ENCODE data around the gene DPF1. TPM values are rescaled to one million over a fixed set of nuclear protein-coding genes. Genes with fewer than 3 reads are reported as not detected.

DPF1 gene
- total RNA-seq, 4 donors from 2014 or later: 0.44 to 2.5 TPM; not detected in 2

DNA sequence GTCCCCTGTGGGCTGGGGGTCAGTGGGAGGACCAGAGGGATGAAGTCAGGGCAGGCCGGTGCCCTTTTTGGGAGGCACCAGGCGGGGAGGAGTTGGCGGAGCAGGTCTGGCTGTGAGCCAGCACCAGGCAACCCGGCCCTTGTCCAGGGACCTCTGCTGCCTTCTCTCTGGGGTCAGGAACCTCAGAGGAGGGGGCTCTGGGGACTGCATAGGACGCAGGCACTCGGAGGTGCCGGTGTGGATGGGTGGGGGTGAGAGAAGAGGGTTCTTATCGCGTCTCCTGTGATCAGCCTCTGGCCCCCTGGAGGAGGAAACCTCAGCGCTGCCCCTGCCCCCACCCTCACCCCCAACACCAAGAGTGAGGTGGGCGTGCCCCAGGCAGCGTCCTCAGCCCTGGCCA lies 16.5 kb downstream of the DPF1 start:
- WGBS, 2 donors: 70 to 83% methylated on average over 2 to 7 of the region's 12 CpGs
- no peak for DNase-seq
- Histone ChIP-seq H3K27ac (no peak overlapping the region), H3K27me3 (peaks cover 12 to 41% (median 14%) of the 10 kb centered on the region in 4 donors), H3K4me3 (no peak overlapping the region), H3K9me3 (no peaks in the 10 kb centered on the region), H3K4me1 (peaks cover 15 to 33% (median 23%) of the 10 kb centered on the region in 3 donors), H3K36me3 (peaks cover 0 to 52% (median 3%) of the 10 kb centered on the region in 3 donors)
- intact Hi-C loops (cut with DNase I): no loop called here
- no peak for TF ChIP-seq POLR2A (IDR thresholded peaks at IDR 0.05)
- TF ChIP-seq, protein P1, sequence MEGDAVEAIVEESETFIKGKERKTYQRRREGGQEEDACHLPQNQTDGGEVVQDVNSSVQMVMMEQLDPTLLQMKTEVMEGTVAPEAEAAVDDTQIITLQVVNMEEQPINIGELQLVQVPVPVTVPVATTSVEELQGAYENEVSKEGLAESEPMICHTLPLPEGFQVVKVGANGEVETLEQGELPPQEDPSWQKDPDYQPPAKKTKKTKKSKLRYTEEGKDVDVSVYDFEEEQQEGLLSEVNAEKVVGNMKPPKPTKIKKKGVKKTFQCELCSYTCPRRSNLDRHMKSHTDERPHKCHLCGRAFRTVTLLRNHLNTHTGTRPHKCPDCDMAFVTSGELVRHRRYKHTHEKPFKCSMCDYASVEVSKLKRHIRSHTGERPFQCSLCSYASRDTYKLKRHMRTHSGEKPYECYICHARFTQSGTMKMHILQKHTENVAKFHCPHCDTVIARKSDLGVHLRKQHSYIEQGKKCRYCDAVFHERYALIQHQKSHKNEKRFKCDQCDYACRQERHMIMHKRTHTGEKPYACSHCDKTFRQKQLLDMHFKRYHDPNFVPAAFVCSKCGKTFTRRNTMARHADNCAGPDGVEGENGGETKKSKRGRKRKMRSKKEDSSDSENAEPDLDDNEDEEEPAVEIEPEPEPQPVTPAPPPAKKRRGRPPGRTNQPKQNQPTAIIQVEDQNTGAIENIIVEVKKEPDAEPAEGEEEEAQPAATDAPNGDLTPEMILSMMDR (IDR thresholded peaks at IDR 0.05): no peak

GRCh38 chr19:38206928-38207327 lies 17.1 kb downstream of the DPF1 start:
- no peak for TF ChIP-seq POLR2A (IDR thresholded peaks at IDR 0.05)
- TF ChIP-seq, protein P1 (IDR thresholded peaks at IDR 0.05): no peak
- WGBS, 2 donors: 87 to 94% methylated on average over 14 to 16 of the region's 16 CpGs
- Histone ChIP-seq H3K36me3 (peaks cover 0 to 58% (median 3%) of the 10 kb centered on the region in 3 donors), H3K27ac (no peak overlapping the region), H3K9me3 (no peaks in the 10 kb centered on the region), H3K4me3 (no peak overlapping the region), H3K4me1 (peaks cover 15 to 32% (median 23%) of the 10 kb centered on the region in 3 donors), H3K27me3 (peaks cover 11 to 35% (median 13%) of the 10 kb centered on the region in 4 donors)
- intact Hi-C loops (cut with DNase I): no loop called here
- no peak for DNase-seq

GRCh38 chr19:38206006-38206745 lies 17.8 kb downstream of the DPF1 start:
- peaks cover 8 to 25% (median 17%) of the 10 kb centered on the region in 3 donors for H3K4me1 ChIP-seq
- WGBS, 2 donors: 80 to 83% methylated on average over 1 to 10 of the region's 36 CpGs
- H3K9me3 ChIP-seq: no peaks in the 10 kb centered on the region
- H3K27ac ChIP-seq: no peak overlapping the region
- no peak for DNase-seq
- H3K36me3 ChIP-seq: peaks cover 0 to 66% (median 3%) of the 10 kb centered on the region in 3 donors
- TF ChIP-seq POLR2A (IDR thresholded peaks at IDR 0.05): no peak
- TF ChIP-seq, protein P1 (IDR thresholded peaks at IDR 0.05): no peak
- intact Hi-C loops (cut with DNase I): no loop called here
- H3K27me3 ChIP-seq: peaks cover 3 to 27% (median 6%) of the 10 kb centered on the region in 4 donors
- H3K4me3 ChIP-seq: no peak overlapping the region

- intact Hi-C loops (cut with DNase I): no loop called here
- TF ChIP-seq POLR2A (IDR thresholded peaks at IDR 0.05): no peak
- TF ChIP-seq, protein P1 (IDR thresholded peaks at IDR 0.05): no peak
- Histone ChIP-seq H3K4me1 (peaks cover 7 to 10% (median 7%) of the 10 kb centered on the region in 3 donors), H3K27ac (no peak overlapping the region), H3K4me3 (no peak overlapping the region), H3K27me3 (peaks cover 0 to 13% (median 0%) of the 10 kb centered on the region in 4 donors), H3K36me3 (peaks cover 0 to 78% (median 3%) of the 10 kb centered on the region in 3 donors), H3K9me3 (no peaks in the 10 kb centered on the region)
- WGBS, 2 donors: 89 to 97% methylated on average over 8 of the region's 8 CpGs
- no peak for DNase-seq
Measured at GRCh38 chr19:38204728-38205127, 19.3 kb downstream of the DPF1 start.

DNA sequence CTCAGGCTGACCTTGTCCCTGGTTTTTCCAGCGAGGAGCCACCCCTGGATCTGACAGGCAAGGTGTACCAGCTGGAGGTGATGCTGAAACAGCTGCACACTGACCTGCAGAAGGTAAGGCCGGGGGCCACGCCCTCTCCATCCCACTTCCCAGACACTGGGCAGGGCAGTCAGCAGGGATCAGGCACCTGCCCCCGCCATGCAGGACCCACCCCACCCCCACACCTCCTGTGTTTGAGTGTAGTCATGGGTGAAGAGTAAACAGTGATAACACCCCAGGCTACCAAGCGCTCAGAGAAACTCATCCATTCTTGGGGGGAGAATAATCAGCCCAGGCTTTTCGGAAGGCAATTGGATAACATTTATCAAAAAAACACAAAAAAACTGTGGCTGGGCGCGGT lies 19.9 kb downstream of the DPF1 start:
- intact Hi-C loops (cut with DNase I): no loop called here
- Histone ChIP-seq H3K9me3 (no peaks in the 10 kb centered on the region), H3K27ac (no peak overlapping the region), H3K4me3 (no peak overlapping the region), H3K4me1 (peaks cover under 1 to 4% (median 2%) of the 10 kb centered on the region in 3 donors), H3K27me3 (peaks cover 0 to 6% (median 0%) of the 10 kb centered on the region in 4 donors), H3K36me3 (peaks cover 0 to 83% (median 3%) of the 10 kb centered on the region in 3 donors)
- no peak for DNase-seq
- no peak for TF ChIP-seq POLR2A (IDR thresholded peaks at IDR 0.05)
- TF ChIP-seq, protein P1 (IDR thresholded peaks at IDR 0.05): no peak
- 90 to 93% methylated on average over 3 to 4 of the region's 8 CpGs for WGBS, 2 donors

All from esophagus squamous epithelium (tissue), 5 donors.